CD4-positive, alpha-beta T cell treated with Interleukin-6 for 4 hours (primary cell): ENCODE measurements around the gene ITGA6.

Source experiments
- DNase-seq: peaks from one replicate; pipeline ENCODE4 v3.0.0-alpha.2; 2020; ENCODE audit warnings: mixed read lengths

ITGA6 gene

GRCh38 chr2:172416447-172417058 lies 10.8 kb upstream of the ITGA6 start:
- DNase-seq: no peak

- no peak for DNase-seq
Measured at GRCh38 chr2:172420216-172420615, 7.2 kb upstream of the ITGA6 start.

DNA sequence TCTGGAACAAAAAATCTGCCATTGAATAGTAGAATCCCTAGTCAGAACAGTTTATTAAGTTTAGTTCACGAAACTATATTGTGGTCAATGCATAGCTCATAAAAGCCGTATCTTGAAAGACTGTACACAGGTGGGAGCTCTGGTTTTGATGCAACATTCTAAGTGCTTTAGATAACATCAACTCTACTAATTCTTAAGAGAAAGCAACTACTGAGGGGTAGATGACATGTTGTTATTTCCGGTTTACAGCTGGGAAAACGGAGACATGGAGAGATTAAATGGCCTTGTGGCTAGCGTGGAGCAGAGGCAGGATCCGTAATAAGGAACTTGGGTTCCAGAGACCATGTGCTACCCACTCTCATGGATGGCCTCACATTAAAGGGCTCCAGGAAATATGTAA lies 4.2 kb upstream of the ITGA6 start:
- DNase-seq: no peak

- DNase-seq: no peak
Measured at GRCh38 chr2:172425336-172425735, 2.0 kb upstream of the ITGA6 start.

GRCh38 chr2:172426635-172427255 lies 641 bp upstream of the ITGA6 start:
- no peak for DNase-seq

GRCh38 chr2:172427990-172428831 lies 825 bp downstream of the ITGA6 start:
- peak; percentile 82 for DNase-seq

- DNase-seq: no peak
Measured at GRCh38 chr2:172428832-172429210, 1.4 kb downstream of the ITGA6 start.

DNA sequence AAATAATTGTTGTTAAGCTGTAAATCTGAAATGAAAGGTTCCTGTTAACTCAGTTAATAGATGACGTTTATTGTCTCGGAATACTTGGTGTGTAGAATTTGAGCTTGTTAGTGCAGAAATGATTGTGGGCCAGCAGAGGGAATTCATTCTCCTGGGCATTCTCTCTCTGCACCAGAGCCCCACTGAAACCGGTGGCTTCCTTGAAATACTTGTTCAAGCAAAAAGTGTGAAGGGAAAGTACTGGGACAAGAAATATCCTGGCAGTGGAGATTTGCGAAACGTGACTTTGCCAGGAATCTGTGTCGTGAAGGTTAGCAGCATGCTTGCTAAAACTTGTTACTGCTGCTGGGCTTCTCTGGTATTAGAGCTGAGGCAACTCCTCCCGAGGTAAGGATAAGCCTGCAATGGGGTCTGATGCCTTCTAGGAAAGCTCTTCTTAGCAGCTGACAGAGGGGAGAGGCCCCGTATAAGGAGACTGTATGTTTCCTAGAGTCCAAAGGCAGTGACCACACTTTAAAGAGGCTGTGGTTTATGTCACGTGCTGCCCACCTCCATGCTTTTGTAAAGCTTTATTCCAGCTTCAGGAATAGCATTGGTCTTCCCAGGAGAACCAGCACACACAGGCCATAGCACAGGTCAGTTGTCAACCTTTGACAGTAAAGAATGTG lies 2.0 kb downstream of the ITGA6 start:
- DNase-seq: no peak

- no peak for DNase-seq
Measured at GRCh38 chr2:172430027-172430426, 2.6 kb downstream of the ITGA6 start.

GRCh38 chr2:172430678-172431077 lies 3.3 kb downstream of the ITGA6 start:
- DNase-seq: no peak

GRCh38 chr2:172431463-172431862 lies 4.1 kb downstream of the ITGA6 start:
- no peak for DNase-seq

GRCh38 chr2:172431993-172432392 lies 4.6 kb downstream of the ITGA6 start:
- DNase-seq: no peak

DNA sequence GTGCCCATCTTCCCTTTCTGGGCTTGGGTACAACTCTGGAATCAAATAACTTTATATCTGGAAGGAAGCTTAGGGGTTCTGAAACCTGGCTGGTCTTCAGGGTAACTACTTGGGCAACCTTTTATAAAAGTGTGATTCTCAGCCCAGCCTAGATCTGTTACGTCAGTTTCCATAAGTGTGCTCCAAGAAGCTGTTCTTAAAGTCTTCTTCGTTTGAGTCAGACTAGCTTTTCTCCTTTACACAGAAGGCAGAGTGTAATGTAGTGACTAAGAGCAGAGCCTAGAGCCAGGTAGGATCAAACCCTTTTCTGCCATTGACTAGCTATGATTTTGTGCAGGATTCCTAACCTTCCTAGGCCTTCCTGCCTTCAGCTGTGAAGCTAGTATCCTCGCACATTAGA lies 5.8 kb downstream of the ITGA6 start:
- no peak for DNase-seq

DNA sequence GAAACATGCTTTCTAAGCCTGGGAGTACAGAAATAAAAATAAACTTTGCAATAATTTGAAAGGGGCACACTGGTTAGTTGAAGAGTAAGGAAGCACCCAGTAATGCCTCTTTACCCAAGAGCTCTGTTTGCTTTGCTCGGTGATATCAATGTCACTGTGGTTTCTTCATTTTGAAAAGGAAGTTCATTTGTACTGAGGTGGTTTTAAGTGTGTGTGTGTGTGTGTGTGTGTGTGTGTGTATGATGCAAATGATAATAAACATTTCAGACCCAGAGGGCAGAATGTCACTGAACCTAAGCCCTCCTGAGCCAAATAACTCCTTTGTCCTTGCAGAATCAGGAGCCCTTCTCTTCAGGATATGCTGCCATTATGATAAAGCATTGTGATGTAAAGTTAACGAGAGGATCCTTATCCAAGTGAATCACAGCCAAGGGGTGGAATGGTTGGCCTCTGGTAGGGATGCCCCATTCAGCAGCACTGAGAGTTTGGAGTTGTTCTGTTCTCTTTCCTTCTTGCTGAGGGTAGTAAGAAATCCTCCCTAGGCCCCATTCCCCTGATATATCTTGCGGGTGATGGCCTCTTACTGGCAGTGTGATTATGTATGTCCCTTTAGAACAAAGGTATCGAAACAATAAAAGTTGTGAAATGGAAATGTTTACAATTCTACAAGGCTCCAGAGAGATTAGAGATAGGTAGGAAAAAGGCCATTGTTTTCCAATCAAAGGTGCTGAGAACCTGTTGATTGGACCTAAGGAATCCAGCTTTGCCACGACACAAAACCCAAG lies 7.6 kb downstream of the ITGA6 start:
- peak; percentile 57 for DNase-seq

GRCh38 chr2:172435606-172435911 lies 8.2 kb downstream of the ITGA6 start:
- DNase-seq: no peak

- DNase-seq: no peak
Measured at GRCh38 chr2:172436889-172437288, 9.5 kb downstream of the ITGA6 start.

- peak; percentile 67 for DNase-seq
Measured at GRCh38 chr2:172437419-172438341, 10.3 kb downstream of the ITGA6 start.

DNA sequence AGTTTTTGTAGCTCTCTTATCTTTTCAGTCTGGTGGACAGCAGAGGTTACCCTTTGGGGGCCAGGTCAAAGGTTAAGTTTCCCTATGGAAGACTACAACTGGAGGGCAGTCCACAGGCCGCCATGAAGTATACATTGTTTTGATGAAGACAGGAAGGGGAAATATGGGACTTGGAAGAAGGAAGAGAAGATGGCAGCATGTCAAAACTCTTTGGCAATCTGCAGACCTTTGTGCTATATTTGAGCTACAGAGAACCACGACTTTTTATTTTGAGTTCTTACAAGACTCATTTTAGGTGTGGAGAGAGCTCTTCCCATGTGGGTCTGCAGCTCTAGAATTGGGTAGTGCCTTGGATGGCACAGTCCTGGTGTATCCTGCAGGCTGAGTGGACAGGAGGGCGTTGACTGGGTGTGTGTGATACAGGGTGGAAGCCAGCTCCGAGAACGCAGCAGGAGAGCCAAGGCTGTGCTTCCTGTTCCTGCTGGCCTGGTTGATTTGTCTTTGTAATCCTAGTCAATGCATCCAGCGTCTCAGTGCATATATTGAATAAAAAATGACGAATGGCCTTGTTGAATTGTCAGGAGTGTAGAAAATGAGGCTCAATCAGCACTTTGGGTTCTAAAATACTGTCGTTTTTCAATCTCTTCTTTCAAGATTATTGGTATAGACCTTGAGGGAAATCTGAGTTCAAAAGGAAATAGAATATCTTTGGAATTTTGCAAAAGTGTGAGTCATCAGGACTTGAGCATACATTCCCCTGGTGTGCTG lies 11.5 kb downstream of the ITGA6 start:
- no peak for DNase-seq

DNA sequence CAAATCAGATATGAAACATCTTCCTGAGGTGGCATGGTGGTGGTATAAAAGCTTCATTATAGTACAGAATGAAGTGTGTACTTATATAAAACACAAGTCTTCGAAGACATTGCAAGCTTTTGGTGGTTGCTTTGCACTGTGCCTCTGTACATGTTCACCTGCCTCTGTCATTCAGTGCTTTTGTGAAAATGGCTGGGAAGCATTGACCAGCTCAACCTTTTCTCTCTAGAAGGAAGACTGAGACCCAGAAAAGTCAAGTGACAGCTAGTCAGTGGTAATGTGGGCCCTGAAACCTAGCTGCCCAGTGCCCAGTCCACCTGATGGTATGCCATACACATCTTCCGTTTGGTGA lies 12.1 kb downstream of the ITGA6 start:
- DNase-seq: no peak

DNA sequence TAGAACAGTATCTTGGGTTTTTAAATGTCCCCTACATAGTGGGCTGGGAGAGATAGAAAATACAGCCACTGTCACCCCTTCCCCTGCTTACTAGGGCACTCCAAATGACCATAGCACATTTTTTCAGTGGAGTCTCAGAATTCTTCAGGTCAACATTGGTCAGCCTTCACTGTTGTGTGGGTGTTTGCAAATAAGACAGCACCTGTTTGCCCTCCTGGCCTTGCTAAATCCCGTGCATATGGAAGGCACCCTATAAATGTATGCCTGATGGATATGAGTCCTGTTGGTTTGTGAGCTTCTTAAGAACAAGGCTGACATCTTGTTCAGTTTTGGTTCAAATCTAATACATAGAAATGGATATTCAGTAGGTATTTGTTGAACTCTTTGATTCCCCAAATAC lies 12.5 kb downstream of the ITGA6 start:
- DNase-seq: no peak

DNA sequence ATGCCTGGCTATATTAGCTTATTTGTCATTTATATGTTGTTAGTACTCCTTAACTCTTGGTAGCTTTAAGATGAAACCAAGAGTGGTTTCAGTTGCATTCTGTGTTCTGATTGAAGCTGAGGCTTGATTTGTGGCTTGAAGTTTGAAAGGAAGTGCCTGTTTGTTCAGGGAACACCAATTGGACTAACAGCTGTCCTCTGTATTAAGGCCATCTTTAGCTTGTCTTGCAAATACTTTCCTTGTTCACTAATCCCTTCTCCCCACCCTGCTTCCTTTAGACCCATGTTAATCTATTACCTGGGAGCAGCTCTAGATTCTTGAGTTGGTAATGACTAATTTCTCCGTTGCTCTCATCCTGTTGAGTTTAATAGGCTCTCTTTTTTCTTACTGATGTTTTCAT lies 13.4 kb downstream of the ITGA6 start:
- DNase-seq: no peak
